ENCODE data around the gene EIF6.

The EIF6 gene

GRCh38 chr20:35284267-35284991, at the start of gene EIF6:
Gene EIF6 (minus strand): TSS chr20:35284772. CDS start chr20:35284487, 285 bp downstream.
- H3K4me3 ChIP-seq (ENCODE audit: low read length) = peak within 1 kb of the TSS; percentile 69
- TF ChIP-seq ZNF274 (IDR thresholded peaks at IDR 0.05; ENCODE audit: low read depth, low read length) = no peak

DNA sequence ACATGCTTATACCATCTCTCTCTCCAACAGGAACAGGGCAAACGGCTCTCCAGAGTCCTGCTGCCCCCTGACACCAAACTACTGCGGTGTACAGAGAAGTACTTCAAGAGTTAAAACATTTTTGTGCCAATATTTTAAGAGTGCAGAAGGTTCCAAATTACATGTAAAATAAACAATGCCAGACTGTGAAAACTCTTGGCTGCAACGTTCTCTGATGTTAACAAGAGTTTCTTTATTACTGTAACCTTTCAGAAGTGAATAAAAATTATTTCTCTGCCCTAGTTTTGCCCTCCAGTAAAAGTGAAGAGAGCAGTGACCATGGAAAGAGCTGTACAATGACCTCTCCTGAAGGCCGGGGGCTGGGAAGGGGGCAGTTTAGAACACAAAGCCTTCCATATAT, 49.0 kb upstream of the EIF6 start:
- H3K4me3 ChIP-seq (ENCODE audit: low read length) = no peak overlapping the region
- TF ChIP-seq ZNF274 (IDR thresholded peaks at IDR 0.05; ENCODE audit: low read depth, low read length) = no peak

DNA sequence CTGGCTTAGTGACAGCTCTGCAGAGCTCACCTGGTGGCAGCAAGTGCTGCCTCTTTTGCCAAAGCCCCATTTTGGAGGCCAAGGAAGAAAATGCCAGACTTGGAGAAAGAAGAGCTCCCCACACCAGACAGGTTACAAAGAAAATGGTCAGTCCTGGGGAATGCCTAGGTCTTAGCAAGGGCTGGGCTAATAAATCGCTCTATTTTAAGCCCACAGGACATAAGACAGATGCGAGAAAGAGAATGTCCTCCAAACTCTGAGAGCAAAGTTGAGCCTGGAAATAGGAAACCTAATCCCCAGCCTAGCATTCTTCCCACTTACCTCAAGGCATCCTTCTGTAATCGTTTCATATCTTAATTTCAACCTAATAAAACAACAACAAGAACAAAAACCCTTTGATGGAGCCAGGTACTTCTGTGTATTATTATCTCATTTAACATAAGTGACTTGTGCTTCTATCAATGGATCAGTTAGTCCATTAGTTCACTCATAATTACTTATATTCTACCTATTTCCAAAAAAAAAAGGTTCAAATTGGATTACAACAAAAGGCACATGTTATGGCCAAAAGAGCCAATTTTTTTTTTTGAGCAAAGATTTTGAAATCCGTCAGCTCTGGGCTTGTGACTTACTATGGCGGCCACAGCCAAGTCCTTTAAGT, 48.1 kb upstream of the EIF6 start:
- no peak overlapping the region for H3K4me3 ChIP-seq (ENCODE audit: low read length)
- no peak for TF ChIP-seq ZNF274 (IDR thresholded peaks at IDR 0.05; ENCODE audit: low read depth, low read length)

DNA sequence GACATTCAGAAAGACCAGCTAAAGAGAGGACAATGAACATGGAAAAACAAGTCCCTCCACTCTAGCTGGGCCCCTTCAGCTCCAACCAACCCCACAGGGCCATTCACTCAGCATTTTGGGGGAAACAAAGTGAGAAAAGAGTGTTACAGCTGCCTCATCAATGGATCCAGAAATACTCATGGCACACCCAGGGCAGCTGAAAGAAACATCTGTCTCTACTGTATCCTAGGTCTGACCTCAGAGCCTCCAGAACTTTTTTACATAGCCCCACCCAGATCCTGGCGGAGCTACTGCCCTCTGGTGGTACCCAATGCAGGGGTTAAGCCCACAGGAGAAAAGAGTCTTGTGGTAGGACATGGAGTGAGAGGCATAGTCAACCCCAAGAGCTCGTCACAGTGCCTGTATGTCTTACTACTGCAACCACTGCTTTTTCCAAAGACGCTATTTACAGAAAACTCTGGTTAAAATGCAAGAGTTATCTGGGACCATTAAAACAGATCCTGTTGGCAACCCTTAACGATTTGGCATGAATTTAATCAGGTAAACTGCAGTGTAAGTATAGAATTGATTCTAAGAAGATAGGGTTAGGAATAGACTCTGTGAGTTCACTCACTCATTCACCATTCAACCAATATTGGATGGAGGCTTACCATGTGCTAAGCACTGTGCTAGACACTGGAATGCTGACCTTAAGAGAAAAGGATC, 45.0 kb upstream of the EIF6 start:
- no peak overlapping the region for H3K4me3 ChIP-seq (ENCODE audit: low read length)
- TF ChIP-seq ZNF274 (IDR thresholded peaks at IDR 0.05; ENCODE audit: low read depth, low read length) = no peak

DNA sequence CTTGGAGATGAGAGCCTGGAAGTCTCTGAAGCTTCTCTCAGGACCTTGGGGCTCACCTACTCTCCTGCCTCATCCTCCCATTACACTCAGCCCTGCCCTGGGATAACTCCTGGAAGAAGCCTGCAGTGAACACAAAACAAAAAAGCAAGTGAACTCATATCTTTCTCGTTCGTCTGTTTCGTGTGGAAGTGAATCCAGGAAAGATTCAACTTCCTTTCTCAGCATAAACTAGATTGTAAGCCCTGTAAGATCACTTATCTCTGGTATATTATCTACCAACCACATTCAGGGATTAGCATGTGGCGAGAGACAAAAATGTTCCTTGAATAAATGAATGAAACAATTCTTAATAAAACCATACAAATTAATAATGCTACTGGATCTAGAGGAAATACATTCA, 44.1 kb upstream of the EIF6 start:
- no peak overlapping the region for H3K4me3 ChIP-seq (ENCODE audit: low read length)
- no peak for TF ChIP-seq ZNF274 (IDR thresholded peaks at IDR 0.05; ENCODE audit: low read depth, low read length)

GRCh38 chr20:35328095-35328685, 43.6 kb upstream of the EIF6 start:
- H3K4me3 ChIP-seq (ENCODE audit: low read length) = no peak overlapping the region
- no peak for TF ChIP-seq ZNF274 (IDR thresholded peaks at IDR 0.05; ENCODE audit: low read depth, low read length)

DNA sequence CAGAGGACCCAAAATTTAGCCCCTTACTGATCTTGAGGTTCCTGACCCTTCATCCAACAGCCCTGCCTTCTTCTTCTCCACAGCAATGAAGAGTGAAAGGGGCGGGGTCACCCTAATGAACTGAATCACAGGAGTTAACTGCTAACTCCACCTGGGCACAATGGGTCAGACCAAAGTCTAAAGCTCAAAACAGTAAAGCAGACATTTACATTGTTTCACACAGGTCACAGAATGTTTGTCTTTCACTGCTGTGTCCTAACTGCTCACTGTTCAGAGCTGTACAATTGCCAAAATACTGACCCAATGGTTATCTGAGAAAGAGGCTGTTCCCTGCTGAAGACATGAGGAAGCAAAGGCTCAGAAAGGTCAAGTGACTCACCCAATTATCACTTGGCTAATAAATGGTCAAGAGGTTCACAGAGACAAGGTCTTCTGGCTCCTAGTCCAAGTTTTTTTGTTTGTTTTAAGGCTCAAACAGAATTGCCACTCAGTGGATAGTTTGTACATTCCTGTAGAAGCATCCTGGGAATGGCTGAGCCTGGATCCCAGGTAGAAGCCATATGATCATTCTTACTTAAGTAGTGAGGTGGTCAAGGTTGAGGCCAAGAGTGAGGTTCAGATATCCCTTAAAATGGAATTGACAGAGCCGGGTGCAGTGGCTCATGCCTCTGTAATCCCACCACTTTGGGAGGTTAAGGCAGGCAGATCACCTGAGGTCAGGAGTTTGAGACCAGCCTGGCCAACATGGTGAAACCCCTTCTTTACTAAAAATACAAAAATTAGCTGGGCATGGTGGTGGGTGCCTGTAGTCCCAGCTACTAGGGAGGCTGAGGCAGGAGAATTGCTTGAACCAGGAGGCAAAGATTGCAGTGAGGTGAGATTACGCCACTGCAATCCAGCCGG, 42.8 kb upstream of the EIF6 start:
- TF ChIP-seq ZNF274 (IDR thresholded peaks at IDR 0.05; ENCODE audit: low read depth, low read length) = no peak
- no peak overlapping the region for H3K4me3 ChIP-seq (ENCODE audit: low read length)

DNA sequence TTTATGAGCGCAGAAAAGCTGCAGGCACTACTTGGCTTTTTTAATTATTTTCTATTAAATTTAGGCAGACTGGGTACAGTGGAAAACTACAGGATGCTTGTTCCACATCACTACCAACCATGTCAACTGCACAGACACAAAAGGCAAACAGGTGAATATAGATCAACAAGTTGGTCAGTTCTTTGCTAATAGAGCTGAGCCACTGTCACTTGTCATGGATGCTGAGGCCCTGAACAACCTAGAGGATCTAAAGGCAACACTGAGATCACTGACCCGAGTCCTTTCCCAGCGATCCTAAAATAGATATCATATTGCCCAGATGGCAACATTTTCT, 42.1 kb upstream of the EIF6 start:
- H3K4me3 ChIP-seq (ENCODE audit: low read length) = no peak overlapping the region
- no peak for TF ChIP-seq ZNF274 (IDR thresholded peaks at IDR 0.05; ENCODE audit: low read depth, low read length)

DNA sequence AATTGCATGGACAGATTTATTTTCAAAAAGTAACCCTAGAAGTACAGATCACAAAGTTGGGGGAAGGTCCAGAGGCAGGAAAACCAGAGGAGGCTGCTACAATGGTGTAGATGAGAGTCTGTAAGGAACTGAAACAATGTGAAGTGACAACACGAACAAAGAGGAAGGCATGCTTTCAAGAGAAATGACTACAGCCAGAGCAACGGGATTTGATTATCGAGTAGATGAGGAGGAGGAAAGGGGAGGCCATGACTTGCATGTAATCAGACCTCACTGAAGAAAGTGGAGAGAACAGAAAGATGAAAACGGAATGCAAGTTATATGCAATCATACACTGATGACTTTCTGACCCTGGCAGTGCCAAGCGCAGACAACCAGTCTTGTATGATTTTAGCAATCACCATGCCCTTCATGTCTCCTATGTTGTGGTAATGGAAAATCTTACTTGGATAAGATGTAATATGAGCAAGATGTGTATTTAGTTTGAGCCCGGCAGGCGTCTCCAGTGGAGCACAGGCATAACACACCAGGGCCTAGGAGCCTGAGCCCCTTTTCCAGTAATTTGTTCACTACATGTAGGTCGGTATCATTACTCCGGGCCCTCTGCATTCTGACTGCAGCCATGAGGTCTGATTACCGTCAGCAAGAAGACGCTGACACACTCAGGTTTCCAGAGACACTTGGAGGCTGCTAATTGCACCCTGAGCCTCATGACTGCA, 41.6 kb upstream of the EIF6 start:
- no peak for TF ChIP-seq ZNF274 (IDR thresholded peaks at IDR 0.05; ENCODE audit: low read depth, low read length)

DNA sequence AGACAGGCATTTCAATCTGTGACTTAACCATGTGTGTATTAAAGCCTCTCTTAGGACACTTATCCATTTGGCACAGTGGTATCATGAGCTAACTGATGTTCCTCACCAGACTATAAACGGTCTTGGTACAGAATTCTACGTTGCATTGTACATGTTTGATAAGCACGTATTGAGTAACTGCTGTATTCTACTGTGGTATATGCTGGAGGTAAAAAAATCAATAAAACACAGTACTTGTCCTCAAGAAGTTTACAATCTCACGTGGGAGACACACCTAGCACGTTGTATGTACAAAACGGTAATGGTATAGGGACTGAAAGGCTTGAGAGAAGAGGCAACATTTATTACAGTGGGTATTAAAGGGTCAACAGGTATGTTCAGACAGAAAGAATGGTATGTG, 40.8 kb upstream of the EIF6 start:
- TF ChIP-seq ZNF274 (IDR thresholded peaks at IDR 0.05; ENCODE audit: low read depth, low read length) = no peak
- H3K4me3 ChIP-seq (ENCODE audit: low read length) = no peak overlapping the region

More for the DNA sequence above, 41.6 kb upstream of the EIF6 start:
- no peak overlapping the region for H3K4me3 ChIP-seq (ENCODE audit: low read length)

- H3K4me3 ChIP-seq (ENCODE audit: low read length) = no peak overlapping the region
- TF ChIP-seq ZNF274 (IDR thresholded peaks at IDR 0.05; ENCODE audit: low read depth, low read length) = no peak
Observed at GRCh38 chr20:35320396-35321126, 36.0 kb upstream of the EIF6 start.

GRCh38 chr20:35319871-35320197, 35.3 kb upstream of the EIF6 start:
- no peak for TF ChIP-seq ZNF274 (IDR thresholded peaks at IDR 0.05; ENCODE audit: low read depth, low read length)
- no peak overlapping the region for H3K4me3 ChIP-seq (ENCODE audit: low read length)

Measured in GM08714 (cell line).